Progenitor cell of endocrine pancreas (in vitro differentiated cells): ENCODE measurements around the gene PLEKHH3. TPM values are rescaled to one million over a fixed set of nuclear protein-coding genes. Genes with fewer than 3 reads are reported as not detected.

Experiments used
- DNase-seq: peaks from one replicate; pipeline ENCODE4 v3.0.0; 2021; ENCODE audit warnings: low spot score; ENCODE audit not compliant: unreplicated experiment
- H3K27ac Mint-ChIP-seq: 2 replicates; pipeline ENCODE4 v1.8.0; 2021; ENCODE audit warnings: mild to moderate bottlenecking, moderate library complexity, mixed read lengths
- H3K27me3 Mint-ChIP-seq: 2 replicates; pipeline ENCODE4 v1.8.0; 2021; ENCODE audit warnings: mixed read lengths
- H3K36me3 Mint-ChIP-seq: 2 replicates; pipeline ENCODE4 v1.8.0; 2022; ENCODE audit warnings: mixed read lengths; ENCODE audit not compliant: insufficient read depth
- H3K4me1 Mint-ChIP-seq: 2 replicates; pipeline ENCODE4 v1.8.0; 2021; ENCODE audit warnings: low read depth, mixed read lengths
- H3K4me3 Mint-ChIP-seq: 2 replicates; pipeline ENCODE4 v1.8.0; 2021; ENCODE audit warnings: low read depth, mild to moderate bottlenecking, moderate library complexity, mixed read lengths
- H3K9me3 Mint-ChIP-seq: 2 replicates; pipeline ENCODE4 v1.8.0; 2021; ENCODE audit warnings: low read depth, mixed read lengths
- CTCF ChIP-seq: fragments of 200-600 bp; sonication (generic); IDR thresholded peaks from one replicate; pipeline ENCODE4 v1.5.0; 2021; ENCODE audit warnings: antibody characterized with exemption, mild to moderate bottlenecking; ENCODE audit not compliant: unreplicated experiment
- total RNA-seq: library from RNA; stranded (reverse); gene quantifications from 2 replicates; pipeline ENCODE4 v1.2.1, GENCODE V29; 2021

Gene PLEKHH3
- total RNA-seq, 1 donor from 2014 or later = 14.1 TPM

GRCh38 chr17:42655528-42655927, 21.3 kb downstream of the PLEKHH3 start:
- no peak for TF ChIP-seq CTCF
- no peak overlapping the region for H3K4me3 Mint-ChIP-seq
- H3K4me1 Mint-ChIP-seq = peaks cover 10% of the 10 kb centered on the region
- peaks cover 4% of the 10 kb centered on the region for H3K9me3 Mint-ChIP-seq
- H3K27me3 Mint-ChIP-seq = peaks cover 21% of the 10 kb centered on the region
- peaks cover 2% of the 10 kb centered on the region for H3K36me3 Mint-ChIP-seq
- DNase-seq = no peak
- no peak overlapping the region for H3K27ac Mint-ChIP-seq

- H3K36me3 Mint-ChIP-seq = no peaks in the 10 kb centered on the region
- H3K4me1 Mint-ChIP-seq = peaks cover 6% of the 10 kb centered on the region
- peaks cover 4% of the 10 kb centered on the region for H3K9me3 Mint-ChIP-seq
- H3K27ac Mint-ChIP-seq = no peak overlapping the region
- no peak for TF ChIP-seq CTCF
- peak overlapping the region; percentile 69 for H3K4me3 Mint-ChIP-seq
- peaks cover 21% of the 10 kb centered on the region for H3K27me3 Mint-ChIP-seq
- no peak for DNase-seq
Observed at GRCh38 chr17:42653179-42654124, 23.3 kb downstream of the PLEKHH3 start.

GRCh38 chr17:42651392-42651791, 25.4 kb downstream of the PLEKHH3 start:
- H3K9me3 Mint-ChIP-seq = no peaks in the 10 kb centered on the region
- no peak overlapping the region for H3K27ac Mint-ChIP-seq
- H3K4me1 Mint-ChIP-seq = peaks cover 6% of the 10 kb centered on the region
- DNase-seq = no peak
- H3K4me3 Mint-ChIP-seq = no peak overlapping the region
- no peaks in the 10 kb centered on the region for H3K36me3 Mint-ChIP-seq
- TF ChIP-seq CTCF = no peak
- peaks cover 24% of the 10 kb centered on the region for H3K27me3 Mint-ChIP-seq

- Mint-ChIP-seq H3K27me3 (peaks cover 3% of the 10 kb centered on the region), H3K36me3 (no peaks in the 10 kb centered on the region), H3K4me3 (no peak overlapping the region), H3K9me3 (no peaks in the 10 kb centered on the region), H3K27ac (no peak overlapping the region), H3K4me1 (no peaks in the 10 kb centered on the region)
- no peak for TF ChIP-seq CTCF
- DNase-seq = no peak
Observed at GRCh38 chr17:42647778-42648177, 29.0 kb downstream of the PLEKHH3 start.

GRCh38 chr17:42642336-42642735, 34.5 kb downstream of the PLEKHH3 start:
- DNase-seq = no peak
- Mint-ChIP-seq H3K27ac (no peak overlapping the region), H3K4me3 (no peak overlapping the region), H3K4me1 (peaks cover 3% of the 10 kb centered on the region), H3K9me3 (no peaks in the 10 kb centered on the region), H3K36me3 (no peaks in the 10 kb centered on the region), H3K27me3 (peaks cover 9% of the 10 kb centered on the region)
- no peak for TF ChIP-seq CTCF
